B cell (primary cell): ENCODE results near the gene ATAD2B. TPM values are rescaled to one million over a fixed set of nuclear protein-coding genes. Genes with fewer than 3 reads are reported as not detected.
"Not testable (repeated sequence)": the region's sequence is repeated elsewhere in the genome, so short reads cannot be mapped to it uniquely, and the experiment has no call there.

Experiments used
- ATAC-seq: fragments of 200-7000 bp; cut with Tn5 transposase; one replicate; pipeline ENCODE4 v1.10.0; 2021; ENCODE audit warnings: low read depth, mild to moderate bottlenecking, moderate number of reproducible peaks, moderate library complexity
- CTCF ChIA-PET: fragments of 350-600 bp; sonication (Branson Sonifier 250); formaldehyde crosslinking; loops from one replicate; lab custom pipeline; 2021; ENCODE audit warnings: antibody characterized with exemption, inconsistent platforms; lab: Charles Lee
- POLR2A ChIA-PET: fragments of 350-600 bp; sonication (Branson Sonifier 250); formaldehyde crosslinking; loops from one replicate; lab custom pipeline; 2021; ENCODE audit warnings: antibody characterized with exemption; lab: Charles Lee
- DNase-seq: peaks from one replicate; pipeline ENCODE4 v3.0.0; 2013
- H2AFZ ChIP-seq: 2 replicates; pipeline ENCODE4 v1.6.1; 2012; ENCODE audit warnings: mild to moderate bottlenecking, low read depth, low read length; ENCODE audit not compliant: insufficient read depth, poor library complexity, severe bottlenecking
- H3K27ac ChIP-seq, 2 donors: 1 replicate in 1 of 2; 2 replicates in 1 of 2; pipeline ENCODE4 v1.5.1; 2012 to 2013; ENCODE audit warnings: low read length in 2 of 2, mild to moderate bottlenecking in 2 of 2, moderate library complexity in 1 of 2
- H3K27me3 ChIP-seq, 4 experiments: fragments of 200-600 bp in 1 of 4; sonication (generic) in 1 of 4; replicated peaks in 1 of 4; 1 replicate in 2 of 4; 2 replicates in 2 of 4; pipeline versions ENCODE4 v1.6.1 to v1.7.0; 2013 to 2016; ENCODE audit warnings: low read length in 3 of 4, mild to moderate bottlenecking in 2 of 4, mixed read lengths in 1 of 4, moderate library complexity in 1 of 4; ENCODE audit not compliant: insufficient read depth in 4 of 4, control insufficient read depth in 3 of 4; ENCODE audit errors: control extremely low read depth in 1 of 4
- H3K36me3 ChIP-seq, 2 experiments: replicated peaks in 1 of 2; 1 replicate in 1 of 2; 2 replicates in 1 of 2; pipeline versions ENCODE4 v1.6.1 to v1.7.1; 2013; ENCODE audit warnings: low read length in 1 of 2; ENCODE audit not compliant: insufficient read depth in 2 of 2, control insufficient read depth in 1 of 2; ENCODE audit errors: control extremely low read depth in 1 of 2, extremely low read depth in 1 of 2
- H3K4me1 ChIP-seq, 2 donors: fragments of 200-600 bp in 1 of 2; sonication (generic) in 1 of 2; 1 replicate in 1 of 2; 2 replicates in 1 of 2; pipeline versions ENCODE4 v1.5.1 to v1.6.1; 2013 to 2017; ENCODE audit warnings: low read length in 2 of 2; ENCODE audit not compliant: control insufficient read depth in 2 of 2, insufficient read depth in 2 of 2
- H3K4me2 ChIP-seq: replicated peaks from 2 replicates; pipeline ENCODE3; 2012; ENCODE audit warnings: mild to moderate bottlenecking, low read depth, low read length; ENCODE audit not compliant: poor library complexity, severe bottlenecking
- H3K4me3 ChIP-seq, 5 experiments: fragments of 200-600 bp in 1 of 5; sonication (generic) in 1 of 5; 1 replicate in 3 of 5; 2 replicates in 2 of 5; pipeline versions ENCODE4 v1.5.1 to v1.7.0; 2011 to 2016; ENCODE audit warnings: low read length in 4 of 5, mild to moderate bottlenecking in 4 of 5, low read depth in 2 of 5, control low read depth in 1 of 5, moderate library complexity in 1 of 5; ENCODE audit not compliant: insufficient read depth in 1 of 5; ENCODE audit errors: control extremely low read depth in 1 of 5, extremely low read depth in 1 of 5
- H3K79me2 ChIP-seq: fragments of 200-600 bp; sonication (generic); one replicate; pipeline ENCODE4 v1.6.0; 2016; ENCODE audit warnings: low read length; ENCODE audit not compliant: control insufficient read depth, insufficient read depth
- H3K9ac ChIP-seq: fragments of 200-600 bp; sonication (generic); 2 replicates; pipeline ENCODE4 v1.6.1; 2017; ENCODE audit warnings: mild to moderate bottlenecking, low read length, moderate library complexity
- H3K9me3 ChIP-seq, 3 donors: one replicate each; pipeline versions ENCODE4 v1.6.1 to v1.7.1; 2013; ENCODE audit warnings: low read length in 2 of 3; ENCODE audit not compliant: control insufficient read depth in 2 of 3, insufficient read depth in 1 of 3; ENCODE audit errors: control extremely low read depth in 1 of 3
- H4K20me1 ChIP-seq: 2 replicates; pipeline ENCODE4 v1.6.0; 2012; ENCODE audit warnings: mild to moderate bottlenecking, low read length; ENCODE audit not compliant: insufficient read depth, control insufficient read depth, poor library complexity, severe bottlenecking
- H3K27ac Mint-ChIP-seq: one replicate; pipeline ENCODE4 v1.8.0; 2021; ENCODE audit warnings: mixed read lengths
- H3K27me3 Mint-ChIP-seq: one replicate; pipeline ENCODE4 v1.8.0; 2021; ENCODE audit warnings: mixed read lengths
- H3K4me1 Mint-ChIP-seq: one replicate; pipeline ENCODE4 v1.8.0; 2021; ENCODE audit warnings: mixed read lengths
- H3K4me3 Mint-ChIP-seq: one replicate; pipeline ENCODE4 v1.8.0; 2021; ENCODE audit warnings: mixed read lengths
- H3K9me3 Mint-ChIP-seq: one replicate; pipeline ENCODE4 v1.8.0; 2022; ENCODE audit warnings: mixed read lengths; ENCODE audit not compliant: insufficient read depth
- EZH2 ChIP-seq: IDR thresholded peaks from 2 replicates; pipeline ENCODE4 v1.6.1; 2012; ENCODE audit warnings: borderline replicate concordance, low read depth, mild to moderate bottlenecking, moderate library complexity, low read length; ENCODE audit not compliant: insufficient read depth, poor library complexity, severe bottlenecking
- WGBS: methylation state at CpG from one replicate; pipeline ENCODE4 v1.1.5; 2013; ENCODE audit warnings: missing lambda C conversion rate; ENCODE audit not compliant: insufficient coverage; 5-methylcytosine and 5-hydroxymethylcytosine counted together
- intact Hi-C: fragments of 100-400 bp; cut with micrococcal nuclease; formaldehyde crosslinking; loops from one replicate; pipeline ENCODE4 v1.10.0; 2022
- polyA plus RNA-seq: library from polyadenylated mRNA; depleted of rRNA; stranded (reverse); fragments of >200 nt; gene quantifications from 2 replicates; pipeline ENCODE4 v1.2.3, GENCODE V29; 2012
- total RNA-seq, 2 donors: library from RNA; stranded (reverse); fragments of 120-200 nt in 1 of 2; gene quantifications; 1 replicate in 1 of 2; 2 replicates in 1 of 2; pipeline versions ENCODE4 v1.2.3 to v1.2.4, GENCODE V29; 2013 to 2022
- TF ChIP-seq, protein P1 (sequence below): fragments of 200-600 bp; IDR thresholded peaks from one replicate; pipeline ENCODE4 v1.8.0; 2022; ENCODE audit warnings: antibody characterized with exemption, mild to moderate bottlenecking

ATAD2B gene
- total and polyA plus RNA-seq, 2 donors (not counting 1 experiment from before 2014, with no cell fraction given): 5.1 to 90.8 TPM

DNA sequence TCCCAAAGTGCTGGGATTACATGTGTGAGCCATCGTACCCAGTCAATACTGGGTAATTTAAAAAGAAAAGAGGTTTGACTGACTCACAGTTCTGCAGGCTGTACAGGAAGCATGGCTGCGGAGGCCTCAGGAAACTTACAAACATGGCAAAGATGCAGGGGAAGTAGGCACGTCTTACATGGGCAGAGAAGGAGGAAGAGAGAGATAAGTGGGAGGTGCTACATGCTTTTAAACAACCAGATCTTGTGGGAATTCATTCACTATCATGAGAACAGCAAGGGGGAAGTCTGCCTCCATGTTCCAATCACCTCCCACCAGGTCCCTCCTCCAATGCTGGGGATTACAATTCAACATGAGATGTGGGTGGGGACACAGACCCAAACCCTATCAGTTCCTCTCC, 192.5 kb downstream of the ATAD2B start:
- no peak overlapping the region for H2AFZ ChIP-seq
- no peaks in the 10 kb centered on the region for H3K4me1 ChIP-seq
- no peak overlapping the region for H3K4me3 ChIP-seq
- ChIA-PET CTCF (no interaction called here), POLR2A (no interaction called here)
- H3K9me3 ChIP-seq: peaks cover 0 to 10% (median 0%) of the 10 kb centered on the region in 3 donors
- TF ChIP-seq, protein P1, sequence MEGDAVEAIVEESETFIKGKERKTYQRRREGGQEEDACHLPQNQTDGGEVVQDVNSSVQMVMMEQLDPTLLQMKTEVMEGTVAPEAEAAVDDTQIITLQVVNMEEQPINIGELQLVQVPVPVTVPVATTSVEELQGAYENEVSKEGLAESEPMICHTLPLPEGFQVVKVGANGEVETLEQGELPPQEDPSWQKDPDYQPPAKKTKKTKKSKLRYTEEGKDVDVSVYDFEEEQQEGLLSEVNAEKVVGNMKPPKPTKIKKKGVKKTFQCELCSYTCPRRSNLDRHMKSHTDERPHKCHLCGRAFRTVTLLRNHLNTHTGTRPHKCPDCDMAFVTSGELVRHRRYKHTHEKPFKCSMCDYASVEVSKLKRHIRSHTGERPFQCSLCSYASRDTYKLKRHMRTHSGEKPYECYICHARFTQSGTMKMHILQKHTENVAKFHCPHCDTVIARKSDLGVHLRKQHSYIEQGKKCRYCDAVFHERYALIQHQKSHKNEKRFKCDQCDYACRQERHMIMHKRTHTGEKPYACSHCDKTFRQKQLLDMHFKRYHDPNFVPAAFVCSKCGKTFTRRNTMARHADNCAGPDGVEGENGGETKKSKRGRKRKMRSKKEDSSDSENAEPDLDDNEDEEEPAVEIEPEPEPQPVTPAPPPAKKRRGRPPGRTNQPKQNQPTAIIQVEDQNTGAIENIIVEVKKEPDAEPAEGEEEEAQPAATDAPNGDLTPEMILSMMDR: no peak
- no peak for TF ChIP-seq EZH2
- Mint-ChIP-seq H3K27ac (no peak overlapping the region), H3K4me1 (no peaks in the 10 kb centered on the region), H3K27me3 (no peaks in the 10 kb centered on the region), H3K9me3 (peaks cover 6% of the 10 kb centered on the region), H3K4me3 (no peak overlapping the region)
- intact Hi-C loops: no loop called here
- no peak for DNase-seq
- no peak overlapping the region for H3K27ac ChIP-seq
- peaks cover 7 to 8% of the 10 kb centered on the region in 2 experiments for H3K36me3 ChIP-seq
- H3K4me2 ChIP-seq: no peak overlapping the region
- H3K9ac ChIP-seq: no peak overlapping the region
- 83% methylated on average over 2 of the region's 3 CpGs for WGBS
- no peaks in the 10 kb centered on the region for H3K79me2 ChIP-seq
- ATAC-seq: no peak
- no peaks in the 10 kb centered on the region for H3K27me3 ChIP-seq
- H4K20me1 ChIP-seq: no peaks in the 10 kb centered on the region

DNA sequence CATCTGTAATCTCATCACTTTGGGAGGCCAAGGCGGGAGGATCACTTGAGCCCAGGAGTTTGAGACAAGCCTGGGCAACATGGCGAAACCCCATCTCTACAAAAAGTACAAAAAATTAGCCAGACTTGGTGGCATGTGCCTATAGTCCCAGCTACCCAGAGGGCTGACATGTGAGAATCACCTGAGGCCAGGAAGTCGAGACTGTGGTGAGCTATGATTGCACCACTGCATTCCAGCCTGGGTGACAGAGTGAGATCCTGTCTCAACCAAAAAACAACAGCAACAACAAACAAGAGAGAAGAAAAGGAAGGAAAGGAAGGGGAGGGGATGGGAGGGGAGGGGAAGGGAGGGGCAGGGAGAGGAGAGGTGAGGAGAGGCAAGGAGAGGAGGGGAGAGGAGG, 203.9 kb downstream of the ATAD2B start:
- intact Hi-C loops, H3K27me3 ChIP-seq, POLR2A ChIA-PET: not testable (repeated sequence)

More for the DNA sequence above, 203.9 kb downstream of the ATAD2B start:
- H3K4me2 ChIP-seq, H3K27me3 Mint-ChIP-seq, H3K27ac Mint-ChIP-seq, H3K79me2 ChIP-seq, H3K4me1 ChIP-seq, H3K4me3 Mint-ChIP-seq, H3K9ac ChIP-seq, H3K4me1 Mint-ChIP-seq, H4K20me1 ChIP-seq, DNase-seq, ATAC-seq, CTCF ChIA-PET, H3K27ac ChIP-seq, H2AFZ ChIP-seq, H3K4me3 ChIP-seq: not testable (repeated sequence)
- Histone ChIP-seq H3K36me3 (peaks cover 15 to 35% of the 10 kb centered on the region in 2 experiments), H3K9me3 (peaks cover 4 to 23% (median 18%) of the 10 kb centered on the region in 3 donors)
- WGBS: 100% methylated on average over 2 of the region's 3 CpGs
- H3K9me3 Mint-ChIP-seq: peaks cover 11% of the 10 kb centered on the region
